ENCODE results near the gene FHOD3. TPM values are rescaled to one million over a fixed set of nuclear protein-coding genes. Genes with fewer than 3 reads are reported as not detected.

Gene FHOD3
- total and polyA plus RNA-seq, 2 of the 8 experiments (the other 6 are each of a cell fraction or from before 2014, with no cell fraction given): 9.7 to 10.5 TPM

- H3K23me2 ChIP-seq (ENCODE audit: low read depth, low read length): no peaks in the 10 kb centered on the region
- TF ChIP-seq RBBP5 (IDR thresholded peaks at IDR 0.05; ENCODE audit: borderline replicate concordance, low read depth, low read length) (no peak), EP300 (IDR thresholded peaks at IDR 0.05; ENCODE audit: borderline replicate concordance in 1 of 2, low read depth in 2 of 2, low read length in 2 of 2) (no peak), CTCF (IDR thresholded peaks at IDR 0.05; ENCODE audit: control extremely low read depth in 1 of 3, insufficient read depth in 1 of 3, low read depth in 1 of 3, low read length in 3 of 3) (no peak), MAX (IDR thresholded peaks at IDR 0.05) (no peak), SP4 (IDR thresholded peaks at IDR 0.05; ENCODE audit: low read length) (no peak), CTBP2 (IDR thresholded peaks at IDR 0.05; ENCODE audit: borderline replicate concordance, insufficient read depth, insufficient read length, low read length) (no peak), TBP (IDR thresholded peaks at IDR 0.05; ENCODE audit: low read depth, low read length) (no peak), BCL11A (IDR thresholded peaks at IDR 0.05; ENCODE audit: low read depth in 2 of 2, low read length in 2 of 2) (no peak)
- no peak overlapping the region for H3K4me3 ChIP-seq (ENCODE audit: extremely low read depth in 1 of 4, insufficient read depth in 2 of 4, low read depth in 3 of 4, low read length in 4 of 4)
- no peaks in the 10 kb centered on the region for H3K79me1 ChIP-seq (ENCODE audit: low read depth, low read length)
- peaks cover 0 to 2% (median under 1%) of the 10 kb centered on the region in 4 experiments; a peak in 3 of 7 replicates for H3K4me1 ChIP-seq (replicated peaks in 1 of 4; ENCODE audit: control insufficient read depth in 3 of 4, insufficient read depth in 4 of 4, low read length in 3 of 4)
- H3K56ac ChIP-seq (replicated peaks; ENCODE audit: insufficient read length, low read depth, low read length): no peak overlapping the region
- H3K36me3 ChIP-seq (ENCODE audit: control insufficient read depth in 2 of 4, insufficient read depth in 4 of 4, low read length in 3 of 4): no peaks in the 10 kb centered on the region
- H3K79me2 ChIP-seq (ENCODE audit: control insufficient read depth in 1 of 2, insufficient read depth in 2 of 2, low read length in 2 of 2): no peaks in the 10 kb centered on the region
- no peak overlapping the region for H4K8ac ChIP-seq (ENCODE audit: extremely low read depth, insufficient read depth, low read length)
- no peak overlapping the region for H2AFZ ChIP-seq (ENCODE audit: low read length)
- H2BK15ac ChIP-seq (ENCODE audit: low read length): 0 out of 2 replicates have a peak overlapping the region, but pooled peaks have one; percentile 50
- H2BK20ac ChIP-seq (ENCODE audit: low read length): no peak overlapping the region
- no peak overlapping the region for H2AK5ac ChIP-seq (ENCODE audit: low read depth, low read length)
- H4K91ac ChIP-seq (replicated peaks; ENCODE audit: insufficient read length, low read length): no peak overlapping the region
- no peaks in the 10 kb centered on the region for H4K20me1 ChIP-seq (replicated peaks in 1 of 2; ENCODE audit: control insufficient read depth in 1 of 2, insufficient read depth in 2 of 2, low read length in 2 of 2)
- no peak overlapping the region for H3K18ac ChIP-seq (ENCODE audit: extremely low read depth, low read length)
- H2BK120ac ChIP-seq (replicated peaks; ENCODE audit: low read depth, low read length): no peak overlapping the region
- no peak overlapping the region for H3K23ac ChIP-seq (ENCODE audit: insufficient read length)
- H3K9me3 ChIP-seq (ENCODE audit: insufficient read depth in 2 of 2, low read depth in 1 of 2, low read length in 1 of 2): no peaks in the 10 kb centered on the region; a peak in 1 of 4 replicates
- no peak overlapping the region for H3K4ac ChIP-seq (replicated peaks; ENCODE audit: insufficient read length, low read depth, low read length)
- no peak overlapping the region; a peak in 1 of 4 replicates for H3K4me2 ChIP-seq (ENCODE audit: insufficient read depth in 1 of 2, low read depth in 2 of 2, low read length in 2 of 2)
- H3K27ac ChIP-seq (ENCODE audit: low read depth, low read length): no peak overlapping the region
- no peak overlapping the region for H2BK12ac ChIP-seq (ENCODE audit: low read depth, low read length)
- H3K27me3 ChIP-seq (replicated peaks in 1 of 4; ENCODE audit: control insufficient read depth in 3 of 4, extremely low read depth in 1 of 4, insufficient read depth in 3 of 4, low read length in 3 of 4): no peaks in the 10 kb centered on the region
- no peak overlapping the region for H2BK5ac ChIP-seq (ENCODE audit: low read depth, low read length)
- ChIA-PET POLR2A (ENCODE audit: partially characterized antibody) (no interaction called here), CTCF (ENCODE audit: partially characterized antibody) (interaction anchor here (6.3 kb wide), 1 partner anchor 15 kb away, joined by 46 read pairs; no protein-coding TSS in a partner anchor)
- no peak overlapping the region for H4K5ac ChIP-seq (ENCODE audit: insufficient read length, low read depth, low read length)
- DNase-seq (ENCODE audit: low read depth in 1 of 2, low spot score in 2 of 2) (no peak), FAIRE-seq (no peak)
- 65% methylated on average over 3 of the region's 3 CpGs; no CpG with 5 or more reads in 1 of the 2 experiments for WGBS, 2 experiments (ENCODE audit: extremely low coverage in 1 of 2, insufficient coverage in 1 of 2, insufficient read length in 1 of 2, insufficient replicate concordance in 2 of 2, low coverage in 1 of 2, low lambda C conversion rate in 2 of 2, missing lambda C conversion rate in 1 of 2)
- H3K9ac ChIP-seq (replicated peaks in 1 of 4; ENCODE audit: extremely low read depth in 1 of 4, low read depth in 3 of 4, low read length in 3 of 4): no peak overlapping the region
- H3K14ac ChIP-seq (ENCODE audit: insufficient read length): no peak overlapping the region
Observed at GRCh38 chr18:36673452-36673851, 375.9 kb downstream of the FHOD3 start.
